ENCODE results near the gene WDR5. TPM values are rescaled to one million over a fixed set of nuclear protein-coding genes. Genes with fewer than 3 reads are reported as not detected.
A peak's percentile ranks its signal among the peaks of the same experiment; 100 is the strongest.

WDR5 gene
- total RNA-seq, 1 donor from 2014 or later: 16.7 TPM

DNA sequence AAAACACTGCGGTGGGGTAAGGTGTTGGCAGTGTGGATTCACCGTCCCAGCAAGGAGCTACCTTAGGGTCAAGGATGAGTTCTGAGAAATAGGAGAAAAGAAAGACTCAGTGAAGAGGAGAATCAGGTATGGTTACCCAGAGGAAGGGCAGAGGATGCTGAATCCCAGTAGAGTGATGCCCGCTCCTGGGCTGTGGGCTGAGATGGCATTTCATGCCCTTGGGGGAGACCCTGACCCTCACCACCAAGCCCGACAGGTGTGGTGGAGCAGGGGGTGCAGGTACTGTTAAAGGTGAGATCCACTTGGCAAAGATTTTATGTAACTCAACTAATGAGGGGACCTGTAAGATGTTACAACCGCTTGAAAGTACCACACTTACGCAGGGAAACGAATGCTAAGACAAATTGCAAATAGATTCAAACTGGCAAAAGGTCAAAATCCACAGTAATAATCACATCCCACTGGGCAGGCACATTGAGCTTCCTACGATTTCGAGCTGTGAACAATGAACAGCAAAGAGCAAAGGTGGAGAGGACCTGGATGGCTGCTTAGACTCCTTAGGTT, 26.4 kb downstream of the WDR5 start:
- H3K4me3 ChIP-seq: no peak overlapping the region
- peaks cover 11% of the 10 kb centered on the region for H3K4me1 ChIP-seq
- DNase-seq (ENCODE audit: extremely low spot score in 2 of 2): no peak
- no peaks in the 10 kb centered on the region for H3K27me3 ChIP-seq
- no peak overlapping the region for H3K27ac ChIP-seq
- H3K36me3 ChIP-seq: peaks cover 0 to 20% of the 10 kb centered on the region in 2 donors
- intact Hi-C loops (cut with DNase I): no loop called here
- no peaks in the 10 kb centered on the region for H3K9me3 ChIP-seq
- TF ChIP-seq POLR2A (IDR thresholded peaks at IDR 0.05) (no peak), POLR2AphosphoS5 (IDR thresholded peaks at IDR 0.05; ENCODE audit: insufficient read depth in 1 of 2, low read depth in 1 of 2) (no peak)
- TF ChIP-seq, protein P1, sequence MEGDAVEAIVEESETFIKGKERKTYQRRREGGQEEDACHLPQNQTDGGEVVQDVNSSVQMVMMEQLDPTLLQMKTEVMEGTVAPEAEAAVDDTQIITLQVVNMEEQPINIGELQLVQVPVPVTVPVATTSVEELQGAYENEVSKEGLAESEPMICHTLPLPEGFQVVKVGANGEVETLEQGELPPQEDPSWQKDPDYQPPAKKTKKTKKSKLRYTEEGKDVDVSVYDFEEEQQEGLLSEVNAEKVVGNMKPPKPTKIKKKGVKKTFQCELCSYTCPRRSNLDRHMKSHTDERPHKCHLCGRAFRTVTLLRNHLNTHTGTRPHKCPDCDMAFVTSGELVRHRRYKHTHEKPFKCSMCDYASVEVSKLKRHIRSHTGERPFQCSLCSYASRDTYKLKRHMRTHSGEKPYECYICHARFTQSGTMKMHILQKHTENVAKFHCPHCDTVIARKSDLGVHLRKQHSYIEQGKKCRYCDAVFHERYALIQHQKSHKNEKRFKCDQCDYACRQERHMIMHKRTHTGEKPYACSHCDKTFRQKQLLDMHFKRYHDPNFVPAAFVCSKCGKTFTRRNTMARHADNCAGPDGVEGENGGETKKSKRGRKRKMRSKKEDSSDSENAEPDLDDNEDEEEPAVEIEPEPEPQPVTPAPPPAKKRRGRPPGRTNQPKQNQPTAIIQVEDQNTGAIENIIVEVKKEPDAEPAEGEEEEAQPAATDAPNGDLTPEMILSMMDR (IDR thresholded peaks at IDR 0.05): no peak

DNA sequence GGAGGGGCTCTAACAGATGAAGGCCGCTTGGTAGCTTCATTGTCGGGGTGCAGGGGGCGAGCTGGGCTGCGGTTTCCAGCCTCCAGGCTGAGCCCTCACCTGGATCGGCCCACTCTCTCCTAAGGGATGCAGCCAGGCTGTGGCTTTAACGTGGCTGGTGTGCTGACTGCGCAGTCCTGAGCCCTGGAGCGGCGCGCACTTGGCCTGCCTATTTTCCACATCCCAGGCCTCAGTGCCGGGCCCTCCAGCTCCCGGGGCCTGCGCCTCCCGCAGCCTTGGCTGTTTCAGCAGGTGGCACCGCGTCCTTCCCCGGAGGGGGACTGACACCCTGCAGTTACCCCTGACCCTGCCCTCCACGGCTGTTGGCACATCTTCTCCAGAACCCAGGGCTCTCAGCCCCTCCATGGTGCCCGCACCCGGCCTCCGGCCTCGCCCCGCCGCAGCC, 27.1 kb downstream of the WDR5 start:
- Histone ChIP-seq H3K36me3 (peaks cover 0 to 13% of the 10 kb centered on the region in 2 donors), H3K9me3 (no peaks in the 10 kb centered on the region), H3K27me3 (no peaks in the 10 kb centered on the region), H3K4me1 (peaks cover 11% of the 10 kb centered on the region), H3K4me3 (no peak overlapping the region), H3K27ac (no peak overlapping the region)
- intact Hi-C loops (cut with DNase I): no loop called here
- TF ChIP-seq POLR2AphosphoS5 (IDR thresholded peaks at IDR 0.05; ENCODE audit: insufficient read depth in 1 of 2, low read depth in 1 of 2) (no peak), POLR2A (IDR thresholded peaks at IDR 0.05) (no peak)
- TF ChIP-seq, protein P1 (IDR thresholded peaks at IDR 0.05): no peak
- no peak for DNase-seq (ENCODE audit: extremely low spot score in 2 of 2)

DNA sequence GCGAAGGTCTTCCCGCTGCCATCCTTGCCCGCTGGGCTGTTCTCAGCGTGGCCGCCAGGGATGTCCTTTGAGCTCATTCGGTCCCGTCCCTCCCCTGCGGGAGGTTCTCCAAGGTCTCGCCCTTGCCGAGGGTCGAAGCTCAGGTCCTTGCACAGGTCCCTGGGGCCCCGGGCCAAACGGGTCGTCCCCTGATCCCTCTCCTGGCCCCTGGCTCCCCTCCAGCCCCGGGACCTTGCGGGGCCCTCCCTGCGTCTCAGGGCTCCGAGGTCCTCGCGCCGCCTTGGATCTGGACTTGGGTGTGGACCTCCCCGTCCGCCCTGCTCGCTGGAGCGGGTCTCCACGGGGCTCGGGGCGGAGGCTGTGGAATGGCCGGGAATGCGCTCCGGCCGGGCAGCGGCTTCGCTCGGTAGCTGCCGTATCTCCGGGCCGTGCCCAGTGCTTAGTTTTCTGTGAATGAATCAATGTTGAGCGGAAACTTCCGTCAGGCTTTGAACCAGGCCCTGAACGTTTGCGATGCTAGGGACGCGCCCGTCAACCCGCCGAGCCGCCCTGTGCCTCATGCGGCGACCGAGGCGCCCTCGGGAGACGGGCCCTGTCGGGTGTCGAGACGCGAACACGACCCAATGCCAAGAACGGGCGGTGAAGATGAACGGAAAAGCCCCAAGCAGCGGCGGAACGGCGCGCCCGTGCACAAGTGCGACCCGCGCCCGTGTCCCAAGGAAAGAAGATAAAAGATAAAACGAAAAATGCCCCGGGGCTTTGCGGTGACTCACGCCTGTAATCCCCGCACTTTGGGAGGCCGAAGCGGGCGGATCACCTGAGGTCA, 27.7 kb downstream of the WDR5 start:
- peaks cover 0 to 7% of the 10 kb centered on the region in 2 donors for H3K36me3 ChIP-seq
- no peak for DNase-seq (ENCODE audit: extremely low spot score in 2 of 2)
- intact Hi-C loops (cut with DNase I): no loop called here
- peaks cover 11% of the 10 kb centered on the region for H3K4me1 ChIP-seq
- H3K27ac ChIP-seq: no peak overlapping the region
- no peak overlapping the region for H3K4me3 ChIP-seq
- H3K9me3 ChIP-seq: no peaks in the 10 kb centered on the region
- no peaks in the 10 kb centered on the region for H3K27me3 ChIP-seq
- TF ChIP-seq, protein P1 (IDR thresholded peaks at IDR 0.05): peak in 1 of 3 experiments; percentile 57
- TF ChIP-seq POLR2AphosphoS5 (IDR thresholded peaks at IDR 0.05; ENCODE audit: insufficient read depth in 1 of 2, low read depth in 1 of 2) (peak in 1 of 2 donors; percentile 53), POLR2A (IDR thresholded peaks at IDR 0.05) (no peak)

DNA sequence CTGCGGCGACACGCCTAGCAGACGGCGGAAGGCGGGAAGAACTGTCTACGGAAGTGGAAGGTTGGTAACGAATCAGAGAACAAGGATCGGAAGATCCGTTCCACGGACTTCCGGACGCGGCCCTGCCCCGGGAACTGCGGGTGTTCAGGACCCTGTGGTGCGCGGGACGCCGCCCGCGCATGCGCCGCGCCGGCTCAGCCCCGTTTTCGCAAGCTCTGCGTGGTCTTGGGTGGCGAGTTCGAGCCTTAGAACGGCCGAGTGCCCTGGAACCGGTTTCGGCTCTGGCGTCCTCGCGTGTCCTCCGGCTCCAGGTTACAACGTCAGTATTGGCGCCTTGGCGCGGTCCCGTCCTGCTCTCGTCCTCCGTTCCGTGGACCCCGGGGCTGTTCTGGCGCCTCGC, 29.0 kb downstream of the WDR5 start:
- H3K27me3 ChIP-seq: no peaks in the 10 kb centered on the region
- intact Hi-C loops (cut with DNase I): no loop called here
- no peak overlapping the region for H3K4me3 ChIP-seq
- H3K4me1 ChIP-seq: peaks cover 11% of the 10 kb centered on the region
- no peaks in the 10 kb centered on the region for H3K36me3 ChIP-seq
- no peak for DNase-seq (ENCODE audit: extremely low spot score in 2 of 2)
- H3K27ac ChIP-seq: no peak overlapping the region
- H3K9me3 ChIP-seq: no peaks in the 10 kb centered on the region
- TF ChIP-seq, protein P1 (IDR thresholded peaks at IDR 0.05): no peak

Measured in vagina (tissue), 2 donors.